ENCODE data around the gene GRM3. TPM values are rescaled to one million over a fixed set of nuclear protein-coding genes. Genes with fewer than 3 reads are reported as not detected.

Gene GRM3
- polyA plus RNA-seq, 1 experiment = not detected

GRCh38 chr7:86867163-86867762 is 223.6 kb downstream of the GRM3 start:
- CTCF ChIA-PET = no interaction called here
- POLR2A ChIA-PET = no interaction called here
- Histone ChIP-seq H3K36me3 (ENCODE audit: control insufficient read depth, insufficient read depth, low read length) (no peaks in the 10 kb centered on the region), H3K27me3 (ENCODE audit: control insufficient read depth, insufficient read depth, low read length) (no peaks in the 10 kb centered on the region), H3K4me3 (ENCODE audit: low read depth, low read length) (no peak overlapping the region)
- DNase-seq (ENCODE audit: low read depth) = no peak
- TF ChIP-seq CTCF (IDR thresholded peaks at IDR 0.05; ENCODE audit: insufficient read depth, low read depth, low read length) = no peak

GRCh38 chr7:86876146-86876545 is 232.4 kb downstream of the GRM3 start:
- Histone ChIP-seq H3K4me3 (ENCODE audit: low read depth, low read length) (no peak overlapping the region), H3K36me3 (ENCODE audit: control insufficient read depth, insufficient read depth, low read length) (no peaks in the 10 kb centered on the region), H3K27me3 (ENCODE audit: control insufficient read depth, insufficient read depth, low read length) (no peaks in the 10 kb centered on the region)
- no peak for TF ChIP-seq CTCF (IDR thresholded peaks at IDR 0.05; ENCODE audit: insufficient read depth, low read depth, low read length)
- no peak for DNase-seq (ENCODE audit: low read depth)
- ChIA-PET POLR2A (no interaction called here), CTCF (interaction anchor here (0.9 kb wide), 1 partner anchor 29 kb away, joined by 4 read pairs; no protein-coding TSS in a partner anchor)

GRCh38 chr7:86884152-86884551 is 240.4 kb downstream of the GRM3 start:
- ChIA-PET CTCF (no interaction called here), POLR2A (no interaction called here)
- no peaks in the 10 kb centered on the region for H3K36me3 ChIP-seq (ENCODE audit: control insufficient read depth, insufficient read depth, low read length)
- no peak overlapping the region for H3K4me3 ChIP-seq (ENCODE audit: low read depth, low read length)
- no peaks in the 10 kb centered on the region for H3K27me3 ChIP-seq (ENCODE audit: control insufficient read depth, insufficient read depth, low read length)
- no peak for TF ChIP-seq CTCF (IDR thresholded peaks at IDR 0.05; ENCODE audit: insufficient read depth, low read depth, low read length)
- DNase-seq (ENCODE audit: low read depth) = no peak

- H3K27me3 ChIP-seq (ENCODE audit: control insufficient read depth, insufficient read depth, low read length) = no peaks in the 10 kb centered on the region
- CTCF ChIA-PET = no interaction called here
- no peak overlapping the region for H3K4me3 ChIP-seq (ENCODE audit: low read depth, low read length)
- no peak for DNase-seq (ENCODE audit: low read depth)
- TF ChIP-seq CTCF (IDR thresholded peaks at IDR 0.05; ENCODE audit: insufficient read depth, low read depth, low read length) = no peak
- POLR2A ChIA-PET = no interaction called here
- no peaks in the 10 kb centered on the region for H3K36me3 ChIP-seq (ENCODE audit: control insufficient read depth, insufficient read depth, low read length)
These were observed 245.8 kb downstream of the GRM3 start for GRCh38 chr7:86889501-86889900.

- H3K27me3 ChIP-seq (ENCODE audit: control insufficient read depth, insufficient read depth, low read length) = no peaks in the 10 kb centered on the region
- no peak for DNase-seq (ENCODE audit: low read depth)
- no peak for TF ChIP-seq CTCF (IDR thresholded peaks at IDR 0.05; ENCODE audit: insufficient read depth, low read depth, low read length)
- H3K4me3 ChIP-seq (ENCODE audit: low read depth, low read length) = no peak overlapping the region
- no peaks in the 10 kb centered on the region for H3K36me3 ChIP-seq (ENCODE audit: control insufficient read depth, insufficient read depth, low read length)
- POLR2A ChIA-PET = no interaction called here
- CTCF ChIA-PET = interaction anchor here (1.5 to 2.0 kb wide), 2 partner anchors 8 to 12 kb away, joined by 4 to 5 read pairs; no protein-coding TSS in a partner anchor
These were observed 254.5 kb downstream of the GRM3 start for GRCh38 chr7:86898171-86898570.
